Measurements from ENCODE around the gene ARL1. TPM values are rescaled to one million over a fixed set of nuclear protein-coding genes. Genes with fewer than 3 reads are reported as not detected.
A peak's percentile ranks its signal among the peaks of the same experiment; 100 is the strongest.
"Not testable (repeated sequence)": the region's sequence is repeated elsewhere in the genome, so short reads cannot be mapped to it uniquely, and the experiment has no call there.

The ARL1 gene
- 42.3 TPM for total RNA-seq

DNA sequence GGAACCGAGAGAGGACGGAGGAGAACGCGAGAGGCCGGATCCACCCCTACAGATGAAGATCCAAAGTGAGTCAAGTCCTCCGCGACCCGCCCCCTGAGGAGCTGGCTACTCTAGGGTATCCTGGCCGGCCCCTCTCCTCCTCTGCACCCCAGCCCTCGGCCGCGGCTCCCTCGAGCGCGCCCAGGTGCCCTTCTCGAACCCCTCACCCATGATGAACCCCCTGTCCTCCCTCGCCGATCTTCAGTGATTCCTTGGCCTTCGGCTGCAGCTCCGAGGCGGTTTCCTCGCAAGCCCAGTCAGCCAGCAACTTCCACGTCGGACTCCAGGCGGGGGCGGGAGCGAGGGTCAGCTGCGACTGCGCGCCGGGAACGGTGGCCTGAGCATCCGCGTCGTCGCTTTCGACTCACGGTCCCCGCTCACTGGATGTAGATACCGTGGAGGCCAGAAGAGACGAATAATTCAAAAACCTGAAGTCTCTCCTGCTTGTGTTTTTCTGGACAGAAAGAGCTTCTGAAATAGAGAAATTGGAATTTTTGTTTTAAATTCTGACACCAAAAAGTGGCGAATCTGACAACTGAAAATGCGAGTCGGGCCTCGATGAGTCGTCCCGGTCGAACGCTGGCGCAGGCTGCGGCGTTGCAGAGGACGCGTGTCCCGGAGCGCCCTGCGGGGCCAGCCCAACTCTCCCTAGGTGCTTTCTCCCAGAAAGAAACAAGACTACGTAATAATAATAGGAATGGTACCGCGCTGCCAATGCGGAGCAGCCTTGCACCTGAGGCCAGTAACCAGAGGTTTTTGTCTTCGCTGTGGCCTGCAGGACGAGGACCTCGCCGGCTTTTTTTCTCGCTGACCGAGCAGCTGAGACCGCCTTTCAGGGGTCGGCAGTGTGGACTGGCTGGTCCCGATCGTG, at the start of gene ARL1:
Gene ARL1 (minus strand): TSS at position 337 of the 910 bp plus-strand sequence. CDS start 127 bp downstream, at position 210.
- Histone ChIP-seq H3K4me3 (ENCODE audit: low read length in 3 of 3) (peak within 1 kb of the TSS; percentile 96 to 99 (median 97)), H3K27me3 (ENCODE audit: control insufficient read depth in 3 of 3, insufficient read depth in 3 of 3, low read length in 3 of 3) (no peaks in the 10 kb centered on the region), H3K9me3 (ENCODE audit: control insufficient read depth in 3 of 3, low read length in 3 of 3) (no peaks in the 10 kb centered on the region), H3K4me1 (ENCODE audit: control insufficient read depth in 3 of 3, insufficient read depth in 3 of 3, low read length in 3 of 3) (peaks cover 10 to 14% (median 11%) of the 10 kb centered on the region in 3 donors), H3K9ac (ENCODE audit: low read depth in 1 of 3, low read length in 3 of 3) (peak within 1 kb of the TSS; percentile 90 to 97 (median 97)), H3K27ac (ENCODE audit: low read depth, low read length) (peak within 1 kb of the TSS; percentile 94), H3K36me3 (ENCODE audit: control insufficient read depth in 3 of 3, insufficient read depth in 3 of 3, low read length in 3 of 3) (no peaks in the 10 kb centered on the region)

DNA sequence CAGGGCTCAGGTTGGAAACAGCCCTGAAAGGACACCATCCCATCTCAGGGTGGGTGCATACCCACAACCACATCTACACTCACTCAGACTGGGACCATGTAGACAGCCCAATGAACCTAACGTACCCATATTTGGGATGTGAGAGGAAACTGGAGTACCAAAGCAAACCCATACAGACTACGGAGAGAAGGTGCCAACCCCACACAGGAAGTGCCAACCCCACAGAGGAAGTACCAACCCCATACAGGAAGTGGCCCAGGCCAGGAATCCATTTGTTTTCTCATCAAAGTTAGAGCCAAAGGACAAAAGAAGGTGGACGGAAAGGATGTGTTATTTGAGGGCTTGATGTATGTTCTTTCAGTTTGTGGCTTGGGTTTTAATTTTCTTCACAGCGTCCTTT, 48.1 kb upstream of the ARL1 start:
- Histone ChIP-seq H3K36me3 (ENCODE audit: control insufficient read depth in 3 of 3, insufficient read depth in 3 of 3, low read length in 3 of 3) (no peaks in the 10 kb centered on the region), H3K4me1 (ENCODE audit: control insufficient read depth in 3 of 3, insufficient read depth in 3 of 3, low read length in 3 of 3) (peaks cover 0 to 2% (median 2%) of the 10 kb centered on the region in 3 donors), H3K4me3 (ENCODE audit: low read length in 3 of 3) (no peak overlapping the region), H3K27ac (ENCODE audit: low read depth, low read length) (no peak overlapping the region), H3K9ac (ENCODE audit: low read depth in 1 of 3, low read length in 3 of 3) (no peak overlapping the region), H3K9me3 (ENCODE audit: control insufficient read depth in 3 of 3, low read length in 3 of 3) (no peaks in the 10 kb centered on the region), H3K27me3 (ENCODE audit: control insufficient read depth in 3 of 3, insufficient read depth in 3 of 3, low read length in 3 of 3) (no peaks in the 10 kb centered on the region)

DNA sequence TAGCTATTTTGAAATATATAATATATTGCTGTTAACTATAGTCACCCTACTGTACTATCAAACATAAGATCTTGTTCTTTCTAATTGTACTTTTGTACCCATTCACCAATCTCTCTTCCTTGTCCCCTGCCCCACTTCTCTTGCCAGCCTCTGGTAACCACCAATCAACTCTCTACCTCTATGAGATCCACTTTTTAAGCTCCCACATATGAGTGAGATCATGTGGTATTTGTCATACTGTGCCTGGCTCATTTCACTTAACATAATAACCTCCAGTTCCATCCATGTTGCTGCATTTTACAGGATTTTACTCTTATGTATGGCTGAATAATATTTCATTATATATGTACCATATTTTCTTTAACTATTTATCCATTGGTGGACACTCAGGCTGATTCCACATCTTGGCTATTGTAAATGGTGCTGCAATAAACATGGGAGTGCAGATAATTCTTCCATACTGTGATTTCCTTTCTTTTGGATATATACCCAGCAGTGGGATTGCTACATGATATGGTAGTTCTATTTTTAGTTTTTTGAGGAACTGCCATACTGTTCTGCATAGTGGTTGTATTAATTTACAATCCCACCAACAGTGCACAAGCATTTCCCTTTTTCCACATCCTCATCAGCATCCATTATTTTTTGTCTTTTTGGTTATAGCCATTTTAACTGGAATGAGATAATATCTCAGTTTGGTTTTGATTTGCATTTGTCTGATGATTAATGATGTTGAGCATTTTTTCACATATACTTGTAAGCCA, 34.1 kb upstream of the ARL1 start:
- Histone ChIP-seq H3K27ac (ENCODE audit: low read depth, low read length) (no peak overlapping the region), H3K36me3 (ENCODE audit: control insufficient read depth in 3 of 3, insufficient read depth in 3 of 3, low read length in 3 of 3) (no peaks in the 10 kb centered on the region), H3K9ac (ENCODE audit: low read depth in 1 of 3, low read length in 3 of 3) (no peak overlapping the region), H3K4me3 (ENCODE audit: low read length in 3 of 3) (no peak overlapping the region), H3K27me3 (ENCODE audit: control insufficient read depth in 3 of 3, insufficient read depth in 3 of 3, low read length in 3 of 3) (no peaks in the 10 kb centered on the region), H3K9me3 (ENCODE audit: control insufficient read depth in 3 of 3, low read length in 3 of 3) (no peaks in the 10 kb centered on the region), H3K4me1 (ENCODE audit: control insufficient read depth in 3 of 3, insufficient read depth in 3 of 3, low read length in 3 of 3) (peaks cover 0 to 6% (median 0%) of the 10 kb centered on the region in 3 donors)

DNA sequence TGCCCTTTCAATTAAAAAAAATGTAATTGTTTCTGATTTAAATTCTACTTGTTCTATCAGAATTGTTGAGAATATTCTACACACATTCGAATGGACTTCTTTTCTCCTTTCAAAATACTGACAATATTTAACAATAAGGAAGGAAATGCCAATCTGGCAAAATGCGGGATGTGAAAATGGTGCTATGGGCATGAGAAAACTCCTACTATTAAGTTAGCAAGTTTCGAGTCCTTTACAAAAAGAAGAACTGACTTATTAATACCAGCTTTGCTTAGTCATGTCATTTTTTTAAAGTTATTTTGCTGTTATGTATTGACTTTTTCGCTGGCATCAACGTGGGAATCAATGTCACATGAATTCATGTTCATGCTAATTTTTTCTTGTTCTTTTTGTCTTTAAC, 31.7 kb upstream of the ARL1 start:
- no peak overlapping the region for H3K4me3 ChIP-seq (ENCODE audit: low read length in 3 of 3)
- no peak overlapping the region for H3K9ac ChIP-seq (ENCODE audit: low read depth in 1 of 3, low read length in 3 of 3)
- H3K9me3 ChIP-seq (ENCODE audit: control insufficient read depth in 3 of 3, low read length in 3 of 3): no peaks in the 10 kb centered on the region
- peaks cover 0 to 6% (median 0%) of the 10 kb centered on the region in 3 donors for H3K4me1 ChIP-seq (ENCODE audit: control insufficient read depth in 3 of 3, insufficient read depth in 3 of 3, low read length in 3 of 3)
- H3K36me3 ChIP-seq (ENCODE audit: control insufficient read depth in 3 of 3, insufficient read depth in 3 of 3, low read length in 3 of 3): no peaks in the 10 kb centered on the region
- H3K27ac ChIP-seq (ENCODE audit: low read depth, low read length): no peak overlapping the region
- H3K27me3 ChIP-seq (ENCODE audit: control insufficient read depth in 3 of 3, insufficient read depth in 3 of 3, low read length in 3 of 3): no peaks in the 10 kb centered on the region

DNA sequence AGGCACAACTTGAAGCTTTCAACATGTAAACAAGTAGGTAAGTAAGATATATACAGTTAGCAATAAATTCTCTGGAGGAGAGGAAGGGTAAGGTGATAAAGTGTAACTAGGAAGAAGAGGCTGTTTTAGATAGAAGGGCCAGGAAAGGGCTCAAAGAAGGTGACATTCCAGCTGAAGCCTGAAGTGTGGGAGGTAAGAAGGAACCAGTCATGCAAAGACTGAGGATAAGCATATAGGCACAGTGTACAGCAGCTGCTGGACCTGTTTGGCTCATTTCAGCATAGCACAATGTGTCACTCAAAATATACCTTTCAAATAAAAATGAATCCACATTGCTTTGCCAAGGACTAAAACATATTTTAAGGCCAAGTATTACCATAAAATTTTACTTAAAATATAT, 28.6 kb upstream of the ARL1 start:
- H3K4me1 ChIP-seq (ENCODE audit: control insufficient read depth in 3 of 3, insufficient read depth in 3 of 3, low read length in 3 of 3): no peaks in the 10 kb centered on the region
- H3K36me3 ChIP-seq (ENCODE audit: control insufficient read depth in 3 of 3, insufficient read depth in 3 of 3, low read length in 3 of 3): no peaks in the 10 kb centered on the region
- H3K27ac ChIP-seq (ENCODE audit: low read depth, low read length): no peak overlapping the region
- no peak overlapping the region for H3K4me3 ChIP-seq (ENCODE audit: low read length in 3 of 3)
- no peak overlapping the region for H3K9ac ChIP-seq (ENCODE audit: low read depth in 1 of 3, low read length in 3 of 3)
- H3K9me3 ChIP-seq (ENCODE audit: control insufficient read depth in 3 of 3, low read length in 3 of 3): no peaks in the 10 kb centered on the region
- no peaks in the 10 kb centered on the region for H3K27me3 ChIP-seq (ENCODE audit: control insufficient read depth in 3 of 3, insufficient read depth in 3 of 3, low read length in 3 of 3)

DNA sequence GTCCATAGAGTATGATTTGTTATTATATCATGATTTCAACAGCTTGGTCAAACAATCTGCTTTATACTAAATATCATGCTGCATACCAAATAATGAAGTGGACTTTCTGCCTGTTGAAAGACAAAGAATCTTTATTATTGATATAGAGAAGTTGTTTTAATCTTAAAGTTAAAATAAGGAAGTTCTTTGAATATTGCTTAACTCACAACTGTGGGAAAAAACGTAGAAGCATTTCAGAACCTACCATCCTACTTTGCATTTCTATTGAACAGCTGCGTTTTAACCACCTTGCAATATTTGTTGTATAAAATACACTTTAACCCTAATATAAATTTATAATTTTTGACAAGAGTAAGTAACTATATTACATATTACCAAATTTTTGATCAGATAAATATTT, 22.9 kb upstream of the ARL1 start:
- H3K9ac ChIP-seq (ENCODE audit: low read depth in 1 of 3, low read length in 3 of 3): no peak overlapping the region
- H3K4me1 ChIP-seq (ENCODE audit: control insufficient read depth in 3 of 3, insufficient read depth in 3 of 3, low read length in 3 of 3): no peaks in the 10 kb centered on the region
- no peaks in the 10 kb centered on the region for H3K36me3 ChIP-seq (ENCODE audit: control insufficient read depth in 3 of 3, insufficient read depth in 3 of 3, low read length in 3 of 3)
- H3K27ac ChIP-seq (ENCODE audit: low read depth, low read length): no peak overlapping the region
- H3K27me3 ChIP-seq (ENCODE audit: control insufficient read depth in 3 of 3, insufficient read depth in 3 of 3, low read length in 3 of 3): no peaks in the 10 kb centered on the region
- H3K9me3 ChIP-seq (ENCODE audit: control insufficient read depth in 3 of 3, low read length in 3 of 3): no peaks in the 10 kb centered on the region
- H3K4me3 ChIP-seq (ENCODE audit: low read length in 3 of 3): no peak overlapping the region

DNA sequence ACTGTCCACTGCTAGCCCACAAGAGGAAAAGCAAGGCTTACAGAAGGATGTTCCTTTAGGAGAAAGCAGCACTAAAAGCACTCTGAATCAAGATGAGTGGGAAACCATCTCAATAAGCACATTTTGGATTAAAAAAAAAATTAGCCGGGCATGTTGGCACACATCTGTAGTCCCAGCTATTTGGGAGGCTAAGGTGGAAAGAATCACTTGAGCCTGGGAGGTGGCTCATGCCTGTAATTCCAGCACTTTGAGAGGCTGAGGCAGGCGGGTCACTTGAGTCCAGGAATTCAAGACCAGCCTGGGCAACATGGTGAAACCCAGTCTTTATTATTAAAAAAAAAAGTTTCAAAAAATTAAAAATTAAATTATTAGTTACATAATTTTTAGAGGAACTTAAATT, 17.0 kb upstream of the ARL1 start:
- Histone ChIP-seq H3K27ac (ENCODE audit: low read depth, low read length) (no peak overlapping the region), H3K9me3 (ENCODE audit: control insufficient read depth in 3 of 3, low read length in 3 of 3) (no peaks in the 10 kb centered on the region), H3K4me1 (ENCODE audit: control insufficient read depth in 3 of 3, insufficient read depth in 3 of 3, low read length in 3 of 3) (no peaks in the 10 kb centered on the region), H3K4me3 (ENCODE audit: low read length in 3 of 3) (no peak overlapping the region), H3K9ac (ENCODE audit: low read depth in 1 of 3, low read length in 3 of 3) (no peak overlapping the region), H3K27me3 (ENCODE audit: control insufficient read depth in 3 of 3, insufficient read depth in 3 of 3, low read length in 3 of 3) (no peaks in the 10 kb centered on the region), H3K36me3 (ENCODE audit: control insufficient read depth in 3 of 3, insufficient read depth in 3 of 3, low read length in 3 of 3) (no peaks in the 10 kb centered on the region)

DNA sequence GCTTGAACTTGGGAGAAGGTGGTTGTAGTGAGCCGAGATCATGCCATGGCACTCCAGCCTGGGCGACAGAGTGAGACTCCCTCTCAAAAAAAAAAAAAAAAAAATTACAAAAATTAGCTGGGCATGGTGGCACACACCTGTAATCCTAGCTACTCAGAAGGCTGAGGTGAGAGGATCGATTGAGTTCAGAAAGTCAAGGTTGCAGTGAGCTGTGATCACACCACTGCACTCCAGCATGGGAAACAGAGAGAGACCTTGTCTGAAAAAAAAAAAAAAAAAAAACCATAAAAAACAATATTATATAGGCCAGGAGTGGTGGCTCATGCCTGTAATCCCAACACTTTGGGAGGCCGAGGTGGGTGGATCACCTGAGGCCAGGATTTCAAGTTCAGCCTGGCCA, 14.5 kb upstream of the ARL1 start:
- H3K9me3 ChIP-seq (ENCODE audit: control insufficient read depth in 3 of 3, low read length in 3 of 3); H3K27ac ChIP-seq (ENCODE audit: low read depth, low read length); H3K36me3 ChIP-seq (ENCODE audit: control insufficient read depth in 3 of 3, insufficient read depth in 3 of 3, low read length in 3 of 3); H3K4me1 ChIP-seq (ENCODE audit: control insufficient read depth in 3 of 3, insufficient read depth in 3 of 3, low read length in 3 of 3); H3K9ac ChIP-seq (ENCODE audit: low read depth in 1 of 3, low read length in 3 of 3); H3K27me3 ChIP-seq (ENCODE audit: control insufficient read depth in 3 of 3, insufficient read depth in 3 of 3, low read length in 3 of 3); H3K4me3 ChIP-seq (ENCODE audit: low read length in 3 of 3): not testable (repeated sequence)

DNA sequence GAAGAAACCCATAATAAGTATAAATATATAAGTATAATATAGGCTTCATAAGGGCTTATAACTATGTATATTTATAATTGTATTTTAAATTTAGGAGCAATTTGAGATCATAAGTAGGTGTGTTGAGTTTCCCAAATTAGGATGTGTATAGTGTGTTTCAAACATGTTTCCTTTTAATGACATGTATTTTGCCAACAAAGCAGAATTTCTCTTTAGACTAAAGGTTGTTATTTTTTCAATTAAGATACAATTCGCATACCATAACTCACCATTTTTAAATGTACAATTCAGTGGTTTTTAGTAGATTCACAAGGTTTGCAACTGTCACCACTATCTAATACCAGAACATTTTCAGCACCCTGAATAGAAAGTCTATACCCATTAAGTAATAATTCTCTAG, 7.7 kb upstream of the ARL1 start:
- Histone ChIP-seq H3K4me1 (ENCODE audit: control insufficient read depth in 3 of 3, insufficient read depth in 3 of 3, low read length in 3 of 3) (no peaks in the 10 kb centered on the region), H3K36me3 (ENCODE audit: control insufficient read depth in 3 of 3, insufficient read depth in 3 of 3, low read length in 3 of 3) (no peaks in the 10 kb centered on the region), H3K4me3 (ENCODE audit: low read length in 3 of 3) (no peak overlapping the region), H3K9ac (ENCODE audit: low read depth in 1 of 3, low read length in 3 of 3) (no peak overlapping the region), H3K9me3 (ENCODE audit: control insufficient read depth in 3 of 3, low read length in 3 of 3) (no peaks in the 10 kb centered on the region), H3K27me3 (ENCODE audit: control insufficient read depth in 3 of 3, insufficient read depth in 3 of 3, low read length in 3 of 3) (no peaks in the 10 kb centered on the region), H3K27ac (ENCODE audit: low read depth, low read length) (no peak overlapping the region)

DNA sequence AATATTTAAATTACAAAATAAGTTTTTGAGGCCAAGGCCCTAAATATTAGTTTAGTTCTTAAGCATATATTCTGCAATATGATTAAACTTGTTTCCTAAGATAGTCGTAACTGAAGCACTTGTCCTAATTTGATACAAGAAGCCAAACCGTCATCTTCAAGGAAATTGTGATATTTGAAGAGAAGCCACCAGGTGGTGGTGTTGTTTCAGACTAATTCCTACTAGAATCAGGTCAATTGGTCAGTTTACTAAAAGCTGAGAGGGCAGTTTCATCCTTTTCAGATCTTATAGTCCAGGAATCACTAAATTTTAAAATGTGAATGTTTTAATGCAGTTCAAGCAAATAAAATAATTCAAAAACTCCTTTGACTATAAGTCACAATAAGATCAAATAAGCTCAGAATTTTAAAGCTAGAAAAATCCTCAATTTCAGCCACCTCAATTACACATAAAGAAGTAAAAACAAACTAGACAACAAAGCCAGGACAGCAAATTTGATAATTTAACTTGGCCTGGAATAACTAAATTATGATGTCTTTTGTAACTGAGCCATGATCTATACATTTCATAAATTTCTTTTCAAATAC, 7.1 kb upstream of the ARL1 start:
- H3K9ac ChIP-seq (ENCODE audit: low read depth in 1 of 3, low read length in 3 of 3): no peak overlapping the region
- H3K36me3 ChIP-seq (ENCODE audit: control insufficient read depth in 3 of 3, insufficient read depth in 3 of 3, low read length in 3 of 3): no peaks in the 10 kb centered on the region
- H3K27me3 ChIP-seq (ENCODE audit: control insufficient read depth in 3 of 3, insufficient read depth in 3 of 3, low read length in 3 of 3): no peaks in the 10 kb centered on the region
- no peak overlapping the region for H3K27ac ChIP-seq (ENCODE audit: low read depth, low read length)
- no peaks in the 10 kb centered on the region for H3K9me3 ChIP-seq (ENCODE audit: control insufficient read depth in 3 of 3, low read length in 3 of 3)
- no peak overlapping the region for H3K4me3 ChIP-seq (ENCODE audit: low read length in 3 of 3)
- no peaks in the 10 kb centered on the region for H3K4me1 ChIP-seq (ENCODE audit: control insufficient read depth in 3 of 3, insufficient read depth in 3 of 3, low read length in 3 of 3)

Measured in skeletal muscle tissue (tissue), 4 donors.